Stimulated activated CD8-positive, alpha-beta memory T cell treated with anti-CD3 and anti-CD28 coated beads, Interleukin-15, amount 100 ng/mL, for 48 hours (primary cell): ENCODE data around the gene FCRL5.
"Not testable (repeated sequence)": the region's sequence is repeated elsewhere in the genome, so short reads cannot be mapped to it uniquely, and the experiment has no call there.

Experiments used
- DNase-seq, 2 donors: peaks; one replicate each; pipeline ENCODE4 v3.0.0-alpha.2; 2020; ENCODE audit warnings: low read depth in 2 of 2

FCRL5 gene

DNA sequence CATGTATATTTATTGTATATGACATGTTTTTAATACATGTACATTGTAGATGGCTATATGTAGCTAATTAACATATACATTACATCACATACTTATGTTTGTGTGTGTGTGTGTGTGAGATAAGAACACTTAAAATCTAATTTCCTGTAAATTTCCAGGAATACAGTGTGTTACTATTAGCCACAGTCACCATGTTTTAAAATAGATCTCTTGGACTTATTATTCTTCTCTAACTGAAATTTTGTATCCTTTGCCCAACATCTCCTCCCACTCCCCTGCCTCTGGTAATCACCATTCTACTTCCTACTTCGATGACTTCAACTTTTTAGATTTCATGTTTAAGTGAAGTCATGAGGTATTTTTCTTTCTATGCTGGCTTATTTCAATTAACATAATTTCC is 64.8 kb downstream of the FCRL5 start:
- no peak for DNase-seq

DNA sequence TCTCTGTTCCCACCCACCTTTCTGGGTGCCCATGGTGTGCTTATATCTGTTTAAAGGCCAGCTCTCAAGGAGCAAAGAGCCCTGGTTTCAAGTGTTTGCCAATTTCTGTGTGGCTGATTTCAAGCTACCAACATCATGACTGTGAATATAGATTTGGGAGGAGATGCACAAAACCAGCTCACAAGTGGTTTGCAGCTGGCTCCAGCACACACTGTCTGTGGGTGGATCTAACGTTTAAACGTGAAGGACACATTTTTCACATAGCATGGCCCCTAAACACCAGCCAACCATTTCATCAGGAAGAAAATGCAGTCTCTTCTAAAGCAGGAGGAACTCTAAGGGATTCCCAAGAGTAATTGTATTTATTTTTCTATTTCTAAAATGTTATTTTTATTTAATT is 65.2 kb downstream of the FCRL5 start:
- no peak for DNase-seq

DNA sequence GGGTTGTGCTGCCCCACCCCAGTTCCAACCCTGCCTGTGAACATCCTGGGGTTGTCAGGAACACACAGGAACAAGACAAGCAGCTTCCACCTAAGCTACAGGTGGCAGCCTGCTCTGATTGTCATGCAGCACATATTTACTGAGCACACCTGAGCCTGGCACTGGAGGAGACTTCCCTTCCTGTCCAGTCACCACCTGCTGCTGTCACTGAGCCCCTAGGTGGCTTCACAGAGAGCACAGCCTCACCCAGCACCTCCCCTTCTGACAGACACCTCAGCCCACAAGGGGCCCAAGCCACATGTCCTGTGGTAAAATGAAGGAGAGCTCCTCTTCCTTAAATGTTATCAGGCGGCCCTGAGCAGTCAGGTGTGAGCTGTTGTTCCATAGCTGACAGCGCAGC is 65.9 kb downstream of the FCRL5 start:
- DNase-seq = not testable (repeated sequence)

DNA sequence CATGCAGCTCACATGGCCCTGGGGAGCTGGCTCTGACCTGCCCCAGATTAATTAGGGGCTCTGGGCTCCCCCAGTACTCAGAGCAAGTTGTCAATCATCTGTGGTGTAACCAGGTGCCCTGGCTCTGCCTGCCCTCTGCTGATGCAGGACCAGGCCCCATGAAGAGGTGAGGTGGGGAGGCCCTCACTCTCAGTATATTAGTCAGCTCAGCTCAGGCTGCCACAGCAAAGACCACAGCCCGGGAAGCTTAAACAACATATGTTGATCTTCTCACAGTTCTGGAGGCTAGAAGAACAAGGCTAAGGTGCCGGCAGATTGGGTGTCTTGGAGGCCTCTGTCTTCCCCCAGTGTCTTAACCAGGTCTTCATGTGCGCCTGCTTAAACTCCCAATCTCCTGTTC is 66.5 kb downstream of the FCRL5 start:
- no peak for DNase-seq

GRCh38 chr1:157484573-157484972 is 67.7 kb downstream of the FCRL5 start:
- no peak for DNase-seq

DNA sequence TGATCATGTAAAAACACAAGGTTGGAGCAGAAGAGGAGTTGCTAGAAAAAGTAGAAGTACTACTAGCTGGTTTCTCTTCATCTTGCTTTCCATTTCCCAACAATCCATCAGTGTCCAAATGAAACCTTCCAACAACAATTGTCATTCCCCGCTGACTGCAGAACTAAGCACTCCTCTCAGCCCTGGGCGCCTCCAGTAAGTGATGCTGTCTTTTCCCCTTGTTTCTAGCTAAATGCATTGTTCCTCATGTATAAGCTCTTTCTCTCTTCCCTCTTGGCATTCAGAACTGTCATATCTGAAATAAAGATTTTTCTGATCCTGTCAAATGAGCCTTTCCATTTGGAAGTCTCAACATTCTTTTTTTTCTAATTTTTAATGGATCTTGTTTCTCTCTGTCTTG is 68.7 kb downstream of the FCRL5 start:
- no peak for DNase-seq

GRCh38 chr1:157482717-157483116 is 69.6 kb downstream of the FCRL5 start:
- DNase-seq = no peak

- DNase-seq = no peak
These were observed 70.1 kb downstream of the FCRL5 start for GRCh38 chr1:157482174-157482573.

DNA sequence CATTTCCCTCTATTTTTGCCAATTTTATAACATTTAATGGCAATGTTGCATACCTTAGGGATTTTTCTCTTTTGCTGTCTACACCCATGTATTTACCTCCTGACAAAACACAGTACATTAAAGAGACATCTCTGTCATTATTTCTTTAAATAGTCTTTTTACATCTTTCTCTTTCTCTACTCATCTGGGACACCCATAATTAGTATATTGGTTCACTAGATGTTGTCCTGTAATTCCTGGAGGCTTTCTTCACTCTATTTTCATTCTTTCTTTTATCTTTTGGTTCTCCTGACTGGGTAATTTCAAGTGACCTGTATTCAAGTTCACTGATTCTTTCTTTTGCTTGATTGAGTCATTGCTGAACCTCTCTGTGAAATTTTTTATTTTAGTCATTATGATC is 74.3 kb downstream of the FCRL5 start:
- DNase-seq = no peak

GRCh38 chr1:157477419-157477818 is 74.9 kb downstream of the FCRL5 start:
- no peak for DNase-seq

- DNase-seq = no peak
These were observed 79.4 kb downstream of the FCRL5 start for GRCh38 chr1:157472959-157473358.

GRCh38 chr1:157472056-157472701 is 80.1 kb downstream of the FCRL5 start:
- no peak for DNase-seq

DNA sequence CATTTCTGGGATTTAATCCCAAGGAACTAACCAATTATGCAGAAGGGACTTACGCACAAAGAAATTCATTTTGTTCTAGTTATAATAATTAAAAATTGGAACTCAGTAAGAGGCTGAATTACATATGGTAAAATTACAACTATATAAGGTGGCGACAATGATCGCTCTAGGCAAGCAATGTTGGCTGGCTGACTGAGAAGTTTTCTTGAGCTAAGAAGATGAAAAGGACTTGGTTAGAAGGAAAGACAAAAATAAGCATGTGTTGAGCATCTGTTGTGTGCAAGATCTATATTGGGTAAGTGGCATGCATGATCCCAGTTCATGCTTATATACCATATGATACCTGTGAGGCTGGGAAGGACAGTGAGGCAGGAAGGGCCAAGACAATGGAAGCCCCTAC is 80.8 kb downstream of the FCRL5 start:
- DNase-seq = no peak

DNA sequence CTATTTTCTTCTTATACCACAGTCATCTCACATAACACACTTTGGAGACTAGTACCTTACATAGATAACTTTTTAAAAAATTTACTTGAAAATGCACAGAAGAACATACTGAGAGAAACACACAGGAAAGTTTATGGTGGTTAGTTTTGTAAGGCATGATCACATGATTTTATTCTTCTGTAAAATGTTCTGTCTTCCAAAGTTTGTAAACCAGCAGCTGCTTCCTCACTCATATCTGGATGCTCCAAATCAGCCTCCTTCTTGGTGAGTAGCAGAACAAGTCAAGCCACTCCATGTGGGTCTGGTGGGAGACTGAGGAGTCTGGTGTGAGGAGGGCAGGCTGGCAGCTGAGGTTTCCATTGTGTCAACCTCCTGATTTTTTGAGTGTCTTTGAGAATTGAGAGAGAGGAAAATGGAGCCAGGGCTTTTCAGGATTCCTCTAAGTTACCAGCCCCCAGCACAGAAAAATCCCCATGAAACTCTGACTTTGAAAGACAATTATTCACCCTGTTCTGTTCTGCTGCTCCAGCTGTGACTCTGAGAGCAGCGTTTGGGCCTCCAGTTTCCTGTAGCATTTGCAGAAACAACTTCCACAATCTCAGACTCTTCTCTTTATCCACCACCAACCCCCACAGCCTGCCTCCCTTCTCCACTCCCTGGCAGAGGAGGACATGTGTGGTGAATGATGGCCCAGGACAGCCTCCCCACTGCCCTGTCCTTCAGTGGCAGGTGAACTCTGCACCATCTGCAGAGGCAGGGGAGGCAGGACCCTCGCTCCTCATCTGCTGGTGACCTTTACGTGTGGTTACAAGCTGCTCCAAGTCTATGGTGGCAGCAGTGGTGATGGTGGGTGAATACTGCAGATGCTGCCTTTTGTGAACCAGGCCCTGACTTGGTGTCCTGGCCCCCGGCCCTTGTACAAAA is 82.3 kb downstream of the FCRL5 start:
- no peak for DNase-seq

- no peak for DNase-seq
These were observed 83.0 kb downstream of the FCRL5 start for GRCh38 chr1:157469300-157469699.

- DNase-seq = no peak
These were observed 86.3 kb downstream of the FCRL5 start for GRCh38 chr1:157466011-157466410.
